GM19452 (cell line): ENCODE data around the gene AXIN2.
"Not testable (repeated sequence)": the region's sequence is repeated elsewhere in the genome, so short reads cannot be mapped to it uniquely, and the experiment has no call there.

Experiments used
- ATAC-seq: cut with Tn5 transposase; IDR thresholded peaks from one replicate; pipeline ENCODE4 v1.9.1; 2021; ENCODE audit not compliant: unreplicated experiment

AXIN2 gene

DNA sequence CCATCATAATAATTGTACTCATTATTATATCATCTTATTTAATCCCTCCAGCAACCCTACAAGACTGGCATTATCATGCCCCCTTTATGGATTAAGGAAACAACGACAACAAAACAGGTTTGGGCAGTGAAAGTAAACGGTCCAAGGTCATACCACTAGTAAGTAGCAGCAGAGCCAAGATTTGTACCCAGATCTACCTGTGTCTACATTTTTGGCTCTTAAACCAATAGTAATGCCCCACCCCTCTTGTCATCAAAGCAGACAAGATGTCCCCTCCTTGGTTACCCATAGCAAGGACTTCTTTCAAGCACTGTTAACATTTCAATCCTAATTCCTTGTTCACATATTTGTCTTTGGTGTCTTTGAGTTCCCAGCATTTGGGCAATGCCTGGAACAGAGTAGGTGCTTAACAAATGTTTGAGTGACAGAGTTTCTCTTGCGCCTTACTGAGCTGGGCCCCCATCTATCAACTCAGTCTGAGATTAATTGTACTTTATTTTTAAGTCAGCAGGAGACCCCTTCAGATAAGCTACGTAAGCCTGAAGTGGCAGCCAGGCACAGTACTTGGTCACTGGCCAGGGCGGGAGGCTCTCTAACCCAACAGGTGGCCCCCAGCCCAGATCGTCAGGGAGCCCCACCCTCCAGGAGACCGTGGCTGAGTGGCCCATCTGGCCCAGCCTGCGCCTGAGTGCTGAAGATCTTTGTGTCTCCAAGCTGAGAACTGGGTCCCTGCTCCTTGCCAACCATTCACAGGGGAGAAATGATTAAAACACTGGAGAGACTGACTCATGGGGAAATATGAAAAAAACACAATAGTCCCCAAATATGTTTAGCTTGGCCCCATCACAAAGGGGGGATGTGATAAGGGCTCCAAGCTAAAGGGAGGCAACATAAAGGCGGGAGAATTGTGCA is 75.8 kb downstream of the AXIN2 start:
- ATAC-seq = no peak

DNA sequence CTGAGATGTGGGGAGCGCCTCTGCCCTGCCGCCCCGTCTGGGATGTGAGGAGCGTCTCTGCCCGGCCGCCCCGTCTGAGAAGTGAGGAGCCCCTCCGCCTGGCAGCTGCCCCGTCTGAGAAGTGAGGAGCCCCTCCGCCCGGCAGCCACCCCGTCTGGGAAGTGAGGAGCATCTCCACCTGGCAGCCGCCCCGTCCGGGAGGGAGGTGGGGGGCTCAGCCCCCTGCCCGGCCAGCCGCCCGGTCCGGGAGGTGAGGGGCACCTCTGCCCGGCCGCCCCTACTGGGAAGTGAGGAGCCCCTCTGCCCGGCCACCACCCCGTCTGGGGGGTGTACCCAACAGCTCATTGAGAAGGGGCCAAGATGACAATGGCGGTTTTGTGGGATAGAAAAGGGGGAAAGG is 77.0 kb downstream of the AXIN2 start:
- ATAC-seq = not testable (repeated sequence)

DNA sequence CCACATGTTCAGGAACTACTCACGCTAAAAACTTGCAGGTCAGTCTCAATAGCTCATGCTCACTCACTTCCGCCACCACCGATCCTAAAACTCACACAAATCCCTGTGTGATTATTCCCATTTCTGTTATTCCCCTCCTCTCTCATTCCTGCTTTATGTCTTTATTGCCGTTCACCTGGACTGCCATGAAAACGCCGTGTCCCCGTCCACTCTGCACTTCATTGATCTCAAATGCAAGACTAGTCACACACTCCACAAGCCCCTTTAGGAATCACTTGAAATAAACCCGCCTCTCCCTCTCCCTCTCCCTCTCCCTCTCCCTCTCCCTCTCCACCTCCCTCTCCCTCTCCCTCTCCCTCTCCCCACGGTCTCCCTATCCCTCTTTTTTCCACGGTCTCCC is 78.0 kb downstream of the AXIN2 start:
- no peak for ATAC-seq

DNA sequence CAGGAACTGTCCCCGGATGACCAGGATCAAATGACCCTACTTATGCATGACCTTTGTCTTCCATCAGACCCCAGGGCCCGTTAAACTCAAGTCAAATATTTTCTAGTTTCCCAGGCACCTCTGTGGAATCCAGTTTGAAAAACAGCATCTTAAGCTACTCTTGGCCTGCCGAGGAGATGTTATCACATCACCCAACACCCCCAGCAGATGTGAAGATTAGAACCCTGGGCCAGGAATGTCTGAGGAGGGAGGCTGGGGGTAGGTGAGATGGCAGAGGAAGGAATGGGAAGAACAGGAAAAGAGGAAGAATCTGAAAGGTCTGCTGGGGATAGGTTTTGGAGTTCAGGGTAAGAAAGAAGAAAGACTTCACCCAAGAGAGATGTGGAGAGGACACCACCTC is 79.2 kb downstream of the AXIN2 start:
- no peak for ATAC-seq

DNA sequence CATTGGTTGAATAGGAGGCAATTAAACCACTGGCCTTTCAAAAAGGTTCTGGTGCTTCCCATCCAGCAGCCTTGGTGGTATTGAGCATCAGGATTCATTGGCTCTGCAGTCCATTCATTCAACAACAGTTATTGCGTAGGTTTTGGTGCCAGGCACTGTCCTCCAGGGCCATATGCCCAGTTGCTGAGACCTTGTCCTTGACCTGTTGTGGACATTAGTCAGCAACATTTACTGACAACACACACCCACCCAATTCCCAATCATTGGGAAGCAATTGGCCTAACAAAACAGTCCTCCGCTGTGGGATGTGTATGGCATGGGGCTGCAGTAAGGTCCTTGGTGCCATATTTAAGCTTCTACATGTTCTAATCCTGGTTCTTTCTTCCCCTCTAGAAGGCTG is 82.2 kb downstream of the AXIN2 start:
- no peak for ATAC-seq
